Stimulated activated memory B cell treated with anti-CD40 and anti-IgM and Interleukin-4, amounts not matched to agents 10 μg/mL and 1 μg/mL and 100 μg/mL, for 72 hours (primary cell): ENCODE results near the gene SLU7.
A peak's percentile ranks its signal among the peaks of the same experiment; 100 is the strongest.

Experiments used
- ATAC-seq: fragments of 150-1000 bp; cut with Tn5 transposase; 2 replicates; pipeline ENCODE4 v1.10.0; 2021
- H3K27ac Mint-ChIP-seq: one replicate; pipeline ENCODE4 v1.8.0; 2022; ENCODE audit warnings: mild to moderate bottlenecking, mixed read lengths
- H3K27me3 Mint-ChIP-seq: one replicate; pipeline ENCODE4 v1.8.0; 2022; ENCODE audit warnings: mixed read lengths
- H3K36me3 Mint-ChIP-seq: one replicate; pipeline ENCODE4 v1.8.0; 2022; ENCODE audit warnings: mixed read lengths
- H3K4me1 Mint-ChIP-seq: one replicate; pipeline ENCODE4 v1.8.0; 2022; ENCODE audit warnings: mixed read lengths
- H3K4me3 Mint-ChIP-seq: one replicate; pipeline ENCODE4 v1.8.0; 2022; ENCODE audit warnings: mild to moderate bottlenecking, moderate library complexity, mixed read lengths
- H3K9me3 Mint-ChIP-seq: one replicate; pipeline ENCODE4 v1.8.0; 2022; ENCODE audit warnings: mixed read lengths

The SLU7 gene

DNA sequence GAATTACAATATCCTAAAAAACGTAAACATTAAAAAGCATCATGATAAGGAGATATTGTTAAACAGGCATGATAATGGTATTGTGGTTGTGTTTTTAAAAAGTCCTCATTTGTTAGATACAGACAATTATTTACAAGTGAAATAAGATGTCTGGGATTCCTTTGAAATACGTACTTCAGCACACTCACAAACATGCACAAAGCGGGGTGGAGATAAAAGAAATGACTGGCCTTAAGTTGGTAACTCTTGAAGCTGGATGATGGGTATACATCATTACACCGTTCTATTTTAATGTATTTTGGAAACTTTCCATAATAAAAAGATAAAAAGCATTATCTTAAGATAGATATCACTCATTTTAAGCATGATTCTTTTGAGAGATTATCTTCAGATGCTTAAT, 20.1 kb downstream of the SLU7 start:
- H3K36me3 Mint-ChIP-seq: peaks cover 18% of the 10 kb centered on the region
- H3K4me3 Mint-ChIP-seq: peak overlapping the region; percentile 80
- ATAC-seq: no peak
- peak overlapping the region; percentile 91 for H3K27ac Mint-ChIP-seq
- no peaks in the 10 kb centered on the region for H3K9me3 Mint-ChIP-seq
- H3K27me3 Mint-ChIP-seq: no peaks in the 10 kb centered on the region
- peaks cover 15% of the 10 kb centered on the region for H3K4me1 Mint-ChIP-seq

GRCh38 chr5:160397492-160397891, 21.4 kb downstream of the SLU7 start:
- H3K9me3 Mint-ChIP-seq: no peaks in the 10 kb centered on the region
- H3K27ac Mint-ChIP-seq: no peak overlapping the region
- peaks cover 5% of the 10 kb centered on the region for H3K36me3 Mint-ChIP-seq
- ATAC-seq: no peak
- no peak overlapping the region for H3K4me3 Mint-ChIP-seq
- no peaks in the 10 kb centered on the region for H3K27me3 Mint-ChIP-seq
- H3K4me1 Mint-ChIP-seq: peaks cover 15% of the 10 kb centered on the region

- no peaks in the 10 kb centered on the region for H3K9me3 Mint-ChIP-seq
- H3K27ac Mint-ChIP-seq: no peak overlapping the region
- H3K27me3 Mint-ChIP-seq: no peaks in the 10 kb centered on the region
- H3K4me3 Mint-ChIP-seq: no peak overlapping the region
- ATAC-seq: no peak
- H3K36me3 Mint-ChIP-seq: no peaks in the 10 kb centered on the region
- H3K4me1 Mint-ChIP-seq: peaks cover 12% of the 10 kb centered on the region
Observed at GRCh38 chr5:160395111-160395510, 23.8 kb downstream of the SLU7 start.

DNA sequence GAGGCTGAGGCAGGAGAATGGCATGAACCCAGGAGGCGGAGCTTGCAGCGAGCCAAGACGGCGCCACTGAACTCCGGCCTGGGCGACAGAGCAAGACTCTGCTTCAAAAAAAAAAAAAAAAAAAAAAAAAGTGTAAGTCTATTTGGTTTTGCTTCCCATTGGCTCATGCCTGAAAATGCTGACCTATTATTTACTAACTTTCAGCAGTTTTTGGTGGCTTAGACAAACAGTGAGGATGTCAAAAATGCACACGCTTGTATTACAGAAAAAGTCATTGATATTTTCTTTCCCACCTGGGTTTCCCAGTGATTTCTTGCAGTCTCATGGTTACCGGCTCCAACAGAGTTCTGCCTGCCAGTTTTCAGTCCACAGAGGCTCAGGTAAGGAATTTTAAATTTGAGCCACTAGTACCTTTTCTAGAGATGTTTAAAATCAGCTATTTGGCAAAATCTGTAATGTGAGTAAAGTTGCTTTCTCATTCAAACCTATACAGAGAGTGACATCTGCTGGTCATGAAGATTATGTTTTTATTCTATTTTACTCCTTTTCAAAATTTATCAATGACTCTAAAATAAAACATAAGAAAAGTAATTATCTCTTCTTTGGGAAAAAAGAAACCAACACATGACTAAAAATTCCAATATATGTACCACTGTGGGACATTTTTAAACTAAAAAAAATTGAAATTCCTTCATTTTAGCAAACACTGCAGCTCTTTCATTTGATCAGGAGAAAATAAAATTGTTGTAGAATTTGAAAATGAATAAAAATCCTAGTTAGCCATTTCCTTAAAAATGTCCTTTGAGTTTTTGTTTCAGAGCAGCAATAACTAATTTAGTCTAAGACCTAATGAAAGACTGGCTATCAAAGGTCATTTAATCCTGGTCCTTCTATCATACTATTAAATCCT, 27.8 kb downstream of the SLU7 start:
- no peak for ATAC-seq
- H3K9me3 Mint-ChIP-seq: peaks cover 10% of the 10 kb centered on the region
- no peaks in the 10 kb centered on the region for H3K27me3 Mint-ChIP-seq
- no peaks in the 10 kb centered on the region for H3K4me1 Mint-ChIP-seq
- no peak overlapping the region for H3K4me3 Mint-ChIP-seq
- peaks cover 12% of the 10 kb centered on the region for H3K36me3 Mint-ChIP-seq
- H3K27ac Mint-ChIP-seq: no peak overlapping the region

DNA sequence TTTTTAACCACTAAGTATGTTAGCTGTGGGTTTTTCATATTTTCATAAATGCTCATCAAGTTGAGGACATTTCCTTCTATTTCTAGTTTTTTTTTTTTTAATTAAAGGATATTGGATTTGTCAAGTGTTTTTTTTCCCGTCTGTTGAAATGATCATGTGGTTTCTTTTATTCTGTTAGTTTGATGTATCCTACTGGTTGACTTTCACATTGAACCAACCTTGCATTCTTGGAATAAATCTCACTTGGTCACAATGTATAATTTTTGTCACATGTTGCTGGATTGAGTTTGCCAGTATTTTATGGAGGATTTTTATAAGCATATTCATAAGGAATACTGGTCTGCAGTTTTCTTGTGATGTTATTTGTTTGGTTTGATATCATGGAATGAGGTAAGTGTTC, 31.4 kb downstream of the SLU7 start:
- Mint-ChIP-seq H3K27me3 (no peaks in the 10 kb centered on the region), H3K4me1 (peaks cover 11% of the 10 kb centered on the region)

GRCh38 chr5:160385496-160385895, 33.4 kb downstream of the SLU7 start:
- Mint-ChIP-seq H3K27ac (no peak overlapping the region), H3K4me1 (peaks cover 18% of the 10 kb centered on the region), H3K4me3 (no peak overlapping the region), H3K27me3 (no peaks in the 10 kb centered on the region), H3K9me3 (peaks cover 10% of the 10 kb centered on the region), H3K36me3 (peaks cover 12% of the 10 kb centered on the region)
- ATAC-seq: no peak

More for the DNA sequence above, 31.4 kb downstream of the SLU7 start:
- H3K9me3 Mint-ChIP-seq: peaks cover 10% of the 10 kb centered on the region
- peaks cover 12% of the 10 kb centered on the region for H3K36me3 Mint-ChIP-seq
- ATAC-seq: no peak
- no peak overlapping the region for H3K27ac Mint-ChIP-seq
- H3K4me3 Mint-ChIP-seq: no peak overlapping the region

DNA sequence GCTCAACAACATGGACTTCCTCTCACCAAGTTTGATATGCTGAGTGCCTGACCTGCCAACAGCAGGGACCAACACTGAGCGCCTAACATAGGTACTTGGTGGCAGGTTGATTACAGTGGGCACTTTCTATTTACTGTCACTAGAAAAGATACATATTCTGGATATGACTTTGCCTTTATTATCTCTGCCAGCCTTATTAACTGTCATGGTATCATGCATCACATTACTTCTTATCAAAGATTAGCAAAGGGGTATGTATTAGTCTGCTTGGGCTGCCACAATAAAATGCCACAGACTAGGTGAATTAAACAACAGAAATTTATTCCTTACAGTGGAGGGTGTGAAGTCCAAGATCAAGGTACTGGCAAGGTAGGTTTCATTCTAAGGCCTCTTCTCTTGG, 34.2 kb downstream of the SLU7 start:
- Mint-ChIP-seq H3K27ac (no peak overlapping the region), H3K4me1 (peaks cover 18% of the 10 kb centered on the region)

DNA sequence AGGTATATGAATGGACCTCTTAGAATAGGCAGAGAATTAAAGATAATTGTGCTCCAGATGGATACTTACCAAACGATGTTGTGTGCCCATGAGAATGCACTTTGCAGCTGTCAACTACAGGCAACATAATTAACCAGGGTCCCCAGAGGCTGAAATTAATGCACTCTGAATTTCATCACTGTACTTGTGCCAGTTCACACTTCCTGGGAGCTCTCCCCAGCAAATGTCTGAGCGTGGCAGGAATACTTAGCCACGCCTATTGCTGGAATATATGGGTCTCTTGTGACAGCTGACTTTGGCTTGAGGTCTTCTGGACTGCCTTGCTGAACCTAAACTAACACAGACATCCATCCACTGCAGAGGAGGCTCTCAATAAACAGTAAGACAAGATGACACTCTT, 36.5 kb downstream of the SLU7 start:
- Mint-ChIP-seq H3K9me3 (peaks cover 2% of the 10 kb centered on the region), H3K27ac (no peak overlapping the region), H3K36me3 (peaks cover 1% of the 10 kb centered on the region), H3K4me1 (peaks cover 18% of the 10 kb centered on the region), H3K27me3 (peaks cover 10% of the 10 kb centered on the region), H3K4me3 (no peak overlapping the region)
- no peak for ATAC-seq

More for the DNA sequence above, 34.2 kb downstream of the SLU7 start:
- Mint-ChIP-seq H3K9me3 (peaks cover 10% of the 10 kb centered on the region), H3K4me3 (no peak overlapping the region), H3K27me3 (peaks cover 5% of the 10 kb centered on the region), H3K36me3 (peaks cover 12% of the 10 kb centered on the region)
- ATAC-seq: no peak

- H3K27me3 Mint-ChIP-seq: peaks cover 28% of the 10 kb centered on the region
- no peak for ATAC-seq
- peaks cover 18% of the 10 kb centered on the region for H3K4me1 Mint-ChIP-seq
- H3K36me3 Mint-ChIP-seq: no peaks in the 10 kb centered on the region
- H3K9me3 Mint-ChIP-seq: no peaks in the 10 kb centered on the region
- H3K4me3 Mint-ChIP-seq: no peak overlapping the region
- H3K27ac Mint-ChIP-seq: no peak overlapping the region
Observed at GRCh38 chr5:160380041-160380440, 38.8 kb downstream of the SLU7 start.

GRCh38 chr5:160379511-160379910, 39.4 kb downstream of the SLU7 start:
- Mint-ChIP-seq H3K36me3 (no peaks in the 10 kb centered on the region), H3K27ac (no peak overlapping the region), H3K4me3 (no peak overlapping the region), H3K9me3 (no peaks in the 10 kb centered on the region), H3K4me1 (peaks cover 18% of the 10 kb centered on the region), H3K27me3 (peaks cover 33% of the 10 kb centered on the region)
- ATAC-seq: no peak

DNA sequence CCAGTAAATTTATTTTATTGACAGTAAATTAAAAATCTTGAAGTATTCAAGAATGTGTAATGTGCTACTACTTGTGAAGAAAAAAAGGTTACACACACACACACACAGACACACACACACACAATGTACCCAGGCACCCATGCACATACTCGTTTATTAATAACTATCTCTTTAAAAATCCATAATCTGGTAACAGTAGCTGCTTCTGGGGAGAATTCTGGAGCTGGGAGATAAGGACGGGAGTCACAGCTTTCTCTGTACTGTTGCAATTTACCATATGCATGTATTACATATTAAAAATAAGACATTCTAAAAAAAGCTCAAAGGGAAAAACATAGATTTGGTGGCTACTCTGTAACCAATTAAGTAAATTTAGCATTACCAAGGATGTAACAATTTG, 40.6 kb downstream of the SLU7 start:
- Mint-ChIP-seq H3K36me3 (no peaks in the 10 kb centered on the region), H3K4me3 (no peak overlapping the region), H3K9me3 (no peaks in the 10 kb centered on the region), H3K4me1 (peaks cover 16% of the 10 kb centered on the region), H3K27me3 (peaks cover 45% of the 10 kb centered on the region), H3K27ac (no peak overlapping the region)
- no peak for ATAC-seq

DNA sequence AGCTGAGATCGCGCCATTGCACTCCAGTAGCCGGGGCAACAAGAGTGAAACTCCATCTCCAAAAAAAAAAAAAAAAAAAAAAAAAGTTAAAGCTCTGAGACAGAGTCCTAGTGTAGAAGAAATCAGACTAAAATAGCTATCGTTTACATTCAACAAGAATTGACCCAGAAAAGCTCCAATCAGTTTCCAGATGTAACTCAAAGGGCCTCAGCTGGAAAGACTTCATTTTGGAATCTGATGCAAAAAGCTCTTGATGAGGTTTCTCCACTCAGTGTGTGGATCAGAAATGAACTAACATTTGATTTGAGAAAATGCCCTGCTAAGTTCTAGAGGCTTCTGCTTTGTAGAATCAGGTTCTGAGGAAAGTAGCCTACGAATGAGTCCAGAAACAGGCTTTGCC, 41.2 kb downstream of the SLU7 start:
- Mint-ChIP-seq H3K9me3 (no peaks in the 10 kb centered on the region), H3K27me3 (peaks cover 52% of the 10 kb centered on the region), H3K27ac (no peak overlapping the region), H3K4me3 (no peak overlapping the region), H3K36me3 (no peaks in the 10 kb centered on the region), H3K4me1 (peaks cover 9% of the 10 kb centered on the region)
- no peak for ATAC-seq

GRCh38 chr5:160376416-160376815, 42.5 kb downstream of the SLU7 start:
- no peak for ATAC-seq
- Mint-ChIP-seq H3K27me3 (peaks cover 64% of the 10 kb centered on the region), H3K4me3 (no peak overlapping the region), H3K4me1 (no peaks in the 10 kb centered on the region), H3K36me3 (no peaks in the 10 kb centered on the region), H3K9me3 (no peaks in the 10 kb centered on the region), H3K27ac (no peak overlapping the region)

DNA sequence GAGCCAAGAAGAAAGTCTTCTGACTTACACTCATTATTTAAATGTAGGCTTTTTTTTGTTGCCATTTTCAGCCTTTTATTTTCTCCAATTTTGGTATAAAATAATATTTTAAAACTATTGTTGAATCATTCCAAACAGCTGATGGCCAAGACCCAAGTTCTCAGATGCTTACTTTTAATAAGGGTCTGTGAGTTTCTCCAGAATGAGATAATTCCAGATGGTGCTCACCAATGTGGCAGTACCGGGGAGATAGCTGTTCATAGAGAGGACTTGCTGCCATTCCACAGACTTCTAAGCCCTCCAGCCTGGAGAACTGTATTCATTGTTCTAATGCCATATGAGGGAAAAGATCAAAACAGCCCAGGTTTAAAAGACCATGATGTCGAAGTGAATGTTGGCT, 43.2 kb downstream of the SLU7 start:
- Mint-ChIP-seq H3K4me3 (no peak overlapping the region), H3K27ac (no peak overlapping the region), H3K9me3 (no peaks in the 10 kb centered on the region), H3K4me1 (no peaks in the 10 kb centered on the region), H3K36me3 (no peaks in the 10 kb centered on the region), H3K27me3 (peaks cover 71% of the 10 kb centered on the region)
- no peak for ATAC-seq

DNA sequence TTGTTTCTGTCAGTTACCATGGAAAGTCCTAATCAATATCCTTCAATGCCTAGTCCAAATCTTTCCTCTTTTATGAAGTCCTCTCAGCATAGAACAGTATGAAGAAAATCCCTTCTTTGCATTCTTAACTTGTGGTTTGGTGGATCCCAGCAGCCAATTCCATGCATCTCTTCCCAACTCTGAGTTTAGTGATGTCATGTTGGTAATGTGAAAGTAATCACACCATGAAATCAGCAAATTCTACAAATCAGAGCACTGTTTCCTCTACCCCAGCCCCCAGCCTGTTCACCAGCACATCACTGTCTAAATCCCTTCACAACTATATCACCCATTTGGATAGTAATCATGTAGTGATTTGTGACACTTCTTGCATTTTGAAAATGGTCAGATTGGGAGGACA, 43.7 kb downstream of the SLU7 start:
- no peaks in the 10 kb centered on the region for H3K9me3 Mint-ChIP-seq
- H3K4me3 Mint-ChIP-seq: no peak overlapping the region
- ATAC-seq: no peak
- H3K27me3 Mint-ChIP-seq: peaks cover 75% of the 10 kb centered on the region
- no peaks in the 10 kb centered on the region for H3K4me1 Mint-ChIP-seq
- H3K36me3 Mint-ChIP-seq: no peaks in the 10 kb centered on the region
- H3K27ac Mint-ChIP-seq: no peak overlapping the region

DNA sequence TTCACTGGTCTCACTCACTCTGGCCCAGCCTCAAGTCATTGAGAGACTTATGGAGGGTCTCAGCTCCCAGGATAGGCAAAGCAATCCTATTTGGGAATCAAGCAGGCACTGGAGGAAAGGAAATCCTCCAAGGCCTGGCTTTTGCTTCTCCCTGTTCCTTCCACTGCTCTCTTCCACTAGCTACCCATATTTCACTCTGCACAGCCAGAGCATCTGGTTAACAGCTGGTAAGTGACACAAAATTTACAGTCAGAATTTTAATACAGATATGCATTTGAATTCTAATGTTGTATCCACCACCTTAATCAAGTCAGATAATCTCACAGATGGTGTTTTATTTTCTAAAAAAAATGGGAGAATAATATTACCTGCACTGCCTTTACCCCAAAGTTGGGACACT, 47.6 kb downstream of the SLU7 start:
- Mint-ChIP-seq H3K36me3 (no peaks in the 10 kb centered on the region), H3K4me3 (no peak overlapping the region), H3K27ac (no peak overlapping the region), H3K9me3 (no peaks in the 10 kb centered on the region), H3K4me1 (peaks cover 10% of the 10 kb centered on the region), H3K27me3 (peaks cover 91% of the 10 kb centered on the region)
- ATAC-seq: no peak
